HEK293 (cell line): Measurements from ENCODE around the gene KRTAP4-9.

ENCODE experiments used
- CTCF ChIA-PET: fragments of 350-600 bp; formaldehyde crosslinking; extraction: SDS; loops from one replicate; lab custom pipeline; 2021; ENCODE audit warnings: antibody characterized with exemption; lab: Yijun Ruan, JAX
- POLR2A ChIA-PET: fragments of 300-600 bp; formaldehyde crosslinking; extraction: SDS; loops from one replicate; lab custom pipeline; 2020; ENCODE audit warnings: antibody characterized with exemption, inconsistent platforms; lab: Yijun Ruan, JAX
- H3K27ac ChIP-seq: fragments of 200-500 bp; sonication (Bioruptor generic); 2 replicates; pipeline ENCODE4 v1.5.1; 2014; ENCODE audit warnings: low read depth, low read length, control low read depth, inconsistent platforms; ENCODE audit errors: extremely low read depth
- H3K36me3 ChIP-seq, 2 experiments: fragments of 200-500 bp in 1 of 2; sonication (Bioruptor generic) in 1 of 2; 1 replicate in 1 of 2; 2 replicates in 1 of 2; pipeline ENCODE4 v1.5.1; 2014 to 2017; ENCODE audit warnings: inconsistent platforms in 2 of 2, low read length in 2 of 2; ENCODE audit not compliant: control insufficient read depth in 2 of 2, insufficient read depth in 1 of 2
- H3K4me1 ChIP-seq: fragments of 200-500 bp; sonication (Bioruptor generic); 2 replicates; pipeline ENCODE4 v1.5.1; 2014; ENCODE audit warnings: mild to moderate bottlenecking, low read length, inconsistent platforms; ENCODE audit not compliant: control insufficient read depth, insufficient read depth
- H3K4me3 ChIP-seq: 2 replicates; pipeline ENCODE4 v1.5.1; 2011; ENCODE audit warnings: low read depth, mild to moderate bottlenecking, control low read depth, low read length, moderate library complexity
- H3K9me3 ChIP-seq: fragments of 200-500 bp; sonication (Bioruptor generic); 2 replicates; pipeline ENCODE4 v1.5.1; 2014; ENCODE audit warnings: low read depth, low read length, inconsistent platforms; ENCODE audit not compliant: control insufficient read depth, insufficient read depth
- GLIS1 ChIP-seq: fragments of 450-650 bp; formaldehyde crosslinking; IDR thresholded peaks from 2 replicates; pipeline ENCODE4 v1.5.1; 2016; ENCODE audit warnings: missing biosample characterization, missing genetic modification characterization
- KLF1 ChIP-seq: fragments of 450-650 bp; formaldehyde crosslinking; IDR thresholded peaks from 2 replicates; pipeline ENCODE4 v1.5.1; 2016; ENCODE audit warnings: missing biosample characterization, missing genetic modification characterization
- KLF16 ChIP-seq: fragments of 450-650 bp; formaldehyde crosslinking; IDR thresholded peaks from 2 replicates; pipeline ENCODE4 v1.5.1; 2017; ENCODE audit warnings: missing biosample characterization, missing genetic modification characterization
- KLF17 ChIP-seq: fragments of 450-650 bp; formaldehyde crosslinking; IDR thresholded peaks from 2 replicates; pipeline ENCODE4 v1.5.1; 2016; ENCODE audit warnings: missing biosample characterization, missing genetic modification characterization
- KLF7 ChIP-seq: fragments of 450-650 bp; formaldehyde crosslinking; IDR thresholded peaks from 2 replicates; pipeline ENCODE4 v1.5.1; 2016; ENCODE audit warnings: missing biosample characterization, missing genetic modification characterization, borderline replicate concordance
- KLF8 ChIP-seq: fragments of 450-650 bp; formaldehyde crosslinking; IDR thresholded peaks from 2 replicates; pipeline ENCODE4 v1.5.1; 2016; ENCODE audit warnings: missing biosample characterization, missing genetic modification characterization
- TCF7L2 ChIP-seq: IDR thresholded peaks from 2 replicates; pipeline ENCODE4 v1.6.1; 2011; ENCODE audit warnings: low read depth, mild to moderate bottlenecking, inconsistent platforms, low read length, moderate library complexity, borderline replicate concordance
- ZBTB26 ChIP-seq: fragments of 450-650 bp; formaldehyde crosslinking; optimal IDR thresholded peaks from 2 replicates; pipeline ENCODE3; 2016; ENCODE audit warnings: missing biosample characterization, mild to moderate bottlenecking, missing genetic modification characterization
- ZBTB48 ChIP-seq: fragments of 450-650 bp; formaldehyde crosslinking; IDR thresholded peaks from 2 replicates; pipeline ENCODE4 v1.5.1; 2016; ENCODE audit warnings: missing biosample characterization, missing genetic modification characterization
- ZFHX2 ChIP-seq: fragments of 450-650 bp; formaldehyde crosslinking; conservative IDR thresholded peaks from 2 replicates; pipeline ENCODE4 v1.5.1; 2016; ENCODE audit warnings: missing biosample characterization, missing genetic modification characterization
- ZNF140 ChIP-seq: fragments of 450-650 bp; formaldehyde crosslinking; IDR thresholded peaks from 2 replicates; pipeline ENCODE4 v1.5.1; 2016; ENCODE audit warnings: missing biosample characterization, missing genetic modification characterization
- ZNF155 ChIP-seq: fragments of 450-650 bp; formaldehyde crosslinking; IDR thresholded peaks from 2 replicates; pipeline ENCODE4 v1.5.1; 2016; ENCODE audit warnings: missing biosample characterization, missing genetic modification characterization
- ZNF184 ChIP-seq: fragments of 450-650 bp; IDR thresholded peaks from 2 replicates; pipeline ENCODE4 v1.5.1; 2018; ENCODE audit warnings: missing biosample characterization, mild to moderate bottlenecking, missing genetic modification characterization
- ZNF221 ChIP-seq: fragments of 450-650 bp; formaldehyde crosslinking; IDR thresholded peaks from 2 replicates; pipeline ENCODE4 v1.5.1; 2017; ENCODE audit warnings: missing biosample characterization, missing genetic modification characterization, borderline replicate concordance
- ZNF302 ChIP-seq: fragments of 450-650 bp; formaldehyde crosslinking; IDR thresholded peaks from 2 replicates; pipeline ENCODE4 v1.5.1; 2016; ENCODE audit warnings: missing biosample characterization, missing genetic modification characterization, low read depth
- ZNF354C ChIP-seq: fragments of 450-650 bp; formaldehyde crosslinking; IDR thresholded peaks from 2 replicates; pipeline ENCODE4 v1.5.1; 2016; ENCODE audit warnings: missing biosample characterization, missing genetic modification characterization, low read depth, borderline replicate concordance
- ZNF37A ChIP-seq: fragments of 450-650 bp; IDR thresholded peaks from 2 replicates; pipeline ENCODE4 v1.5.1; 2018; ENCODE audit warnings: missing biosample characterization, missing genetic modification characterization
- ZNF391 ChIP-seq: fragments of 450-650 bp; formaldehyde crosslinking; IDR thresholded peaks from 2 replicates; pipeline ENCODE4 v1.5.1; 2016; ENCODE audit warnings: low read depth, missing biosample characterization, missing genetic modification characterization, borderline replicate concordance
- ZNF48 ChIP-seq: fragments of 450-650 bp; formaldehyde crosslinking; IDR thresholded peaks from 2 replicates; pipeline ENCODE4 v1.5.1; 2016; ENCODE audit warnings: missing biosample characterization, missing genetic modification characterization
- ZNF623 ChIP-seq: fragments of 450-650 bp; formaldehyde crosslinking; IDR thresholded peaks from 2 replicates; pipeline ENCODE4 v1.5.1; 2016; ENCODE audit warnings: missing biosample characterization, missing genetic modification characterization
- ZNF704 ChIP-seq: fragments of 450-650 bp; formaldehyde crosslinking; IDR thresholded peaks from 2 replicates; pipeline ENCODE4 v1.5.1; 2016; ENCODE audit warnings: missing biosample characterization, missing genetic modification characterization
- ZSCAN5A ChIP-seq: fragments of 450-650 bp; formaldehyde crosslinking; IDR thresholded peaks from 2 replicates; pipeline ENCODE4 v1.5.1; 2016; ENCODE audit warnings: missing biosample characterization, missing genetic modification characterization
- TF ChIP-seq, protein P1 (sequence below): fragments of 450-650 bp; formaldehyde crosslinking; IDR thresholded peaks from 2 replicates; pipeline ENCODE4 v1.5.1; 2016; ENCODE audit warnings: missing biosample characterization, missing genetic modification characterization

Gene KRTAP4-9

GRCh38 chr17:41063449-41063848, 41.7 kb upstream of the KRTAP4-9 start:
- H3K9me3 ChIP-seq, result no peaks in the 10 kb centered on the region
- TF ChIP-seq ZNF155 (tag by site-specific recombination) (no peak), ZNF354C (tag by site-specific recombination) (no peak), ZNF48 (tag by site-specific recombination) (no peak), ZNF391 (tag by site-specific recombination) (no peak), ZNF221 (tag by site-specific recombination) (no peak), ZNF140 (tag by site-specific recombination) (no peak), TCF7L2 (no peak), ZNF302 (tag by site-specific recombination) (no peak)
- H3K4me3 ChIP-seq, result no peak overlapping the region
- H3K27ac ChIP-seq, result no peak overlapping the region
- CTCF ChIA-PET, result interaction anchor here (0.6 to 1.5 kb wide), 2 partner anchors 602 to 1429 kb away, joined by 3 to 4 read pairs; no protein-coding TSS in a partner anchor
- no peaks in the 10 kb centered on the region for H3K36me3 ChIP-seq
- POLR2A ChIA-PET, result no interaction called here
- H3K4me1 ChIP-seq, result no peaks in the 10 kb centered on the region

DNA sequence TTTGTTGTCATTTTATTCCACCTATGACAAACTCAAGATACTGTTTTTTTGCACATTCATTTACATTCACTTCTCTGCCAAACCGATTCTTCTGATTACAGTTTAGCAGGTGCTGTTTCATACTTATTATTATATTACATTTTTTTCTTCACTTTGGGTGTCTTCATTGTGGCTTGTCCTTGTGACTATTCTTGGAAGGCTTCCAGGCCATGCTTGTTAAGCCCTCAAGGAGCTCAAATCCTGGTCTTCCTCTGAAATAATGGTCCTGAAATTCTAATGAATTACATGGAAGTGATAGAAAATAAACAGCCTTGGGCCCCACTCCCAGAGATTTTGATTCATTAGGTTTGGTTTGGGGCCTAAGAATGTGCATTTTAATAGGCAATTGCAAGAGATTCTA, 40.9 kb upstream of the KRTAP4-9 start:
- no peak overlapping the region for H3K4me3 ChIP-seq
- ChIA-PET POLR2A (no interaction called here), CTCF (interaction anchor here (1.5 kb wide), 1 partner anchor 601 kb away, joined by 4 read pairs; no protein-coding TSS in a partner anchor)
- H3K9me3 ChIP-seq, result no peaks in the 10 kb centered on the region
- TF ChIP-seq KLF7 (tag by site-specific recombination) (no peak), KLF1 (no peak), ZNF623 (tag by site-specific recombination) (no peak), ZBTB48 (tag by site-specific recombination) (no peak), KLF8 (no peak), ZNF704 (no peak), ZBTB26 (tag by site-specific recombination) (no peak), ZFHX2 (tag by site-specific recombination) (no peak), KLF17 (tag by site-specific recombination) (no peak), ZNF221 (tag by site-specific recombination) (no peak), ZNF37A (tag by site-specific recombination) (no peak), ZNF184 (no peak), ZSCAN5A (tag by site-specific recombination) (no peak), KLF16 (tag by site-specific recombination) (no peak), ZNF391 (tag by site-specific recombination) (no peak), GLIS1 (tag by site-specific recombination) (no peak)
- TF ChIP-seq, protein P1, sequence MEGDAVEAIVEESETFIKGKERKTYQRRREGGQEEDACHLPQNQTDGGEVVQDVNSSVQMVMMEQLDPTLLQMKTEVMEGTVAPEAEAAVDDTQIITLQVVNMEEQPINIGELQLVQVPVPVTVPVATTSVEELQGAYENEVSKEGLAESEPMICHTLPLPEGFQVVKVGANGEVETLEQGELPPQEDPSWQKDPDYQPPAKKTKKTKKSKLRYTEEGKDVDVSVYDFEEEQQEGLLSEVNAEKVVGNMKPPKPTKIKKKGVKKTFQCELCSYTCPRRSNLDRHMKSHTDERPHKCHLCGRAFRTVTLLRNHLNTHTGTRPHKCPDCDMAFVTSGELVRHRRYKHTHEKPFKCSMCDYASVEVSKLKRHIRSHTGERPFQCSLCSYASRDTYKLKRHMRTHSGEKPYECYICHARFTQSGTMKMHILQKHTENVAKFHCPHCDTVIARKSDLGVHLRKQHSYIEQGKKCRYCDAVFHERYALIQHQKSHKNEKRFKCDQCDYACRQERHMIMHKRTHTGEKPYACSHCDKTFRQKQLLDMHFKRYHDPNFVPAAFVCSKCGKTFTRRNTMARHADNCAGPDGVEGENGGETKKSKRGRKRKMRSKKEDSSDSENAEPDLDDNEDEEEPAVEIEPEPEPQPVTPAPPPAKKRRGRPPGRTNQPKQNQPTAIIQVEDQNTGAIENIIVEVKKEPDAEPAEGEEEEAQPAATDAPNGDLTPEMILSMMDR (tag by site-specific recombination), result no peak
- TF ChIP-seq, all 188 proteins: peak for 0
- Histone ChIP-seq H3K27ac (no peak overlapping the region), H3K36me3 (no peaks in the 10 kb centered on the region), H3K4me1 (no peaks in the 10 kb centered on the region)
